ENCODE measurements around the gene SIRPB1. TPM values are rescaled to one million over a fixed set of nuclear protein-coding genes. Genes with fewer than 3 reads are reported as not detected.

SIRPB1 gene
- total RNA-seq, 2 donors from 2014 or later, result 0.42 to 0.66 TPM

GRCh38 chr20:1657556-1658334 lies 37.9 kb upstream of the SIRPB1 start, which contains the start of gene SIRPG:
Gene SIRPG (minus strand): TSS chr20:1657779. CDS start chr20:1657714, 65 bp downstream.
- H3K27me3 ChIP-seq (ENCODE audit: control insufficient read depth, insufficient read depth, low read length, poor library complexity, severe bottlenecking), result no peaks in the 10 kb centered on the region
- no peak within 1 kb of the TSS for H3K9ac ChIP-seq (ENCODE audit: extremely low read depth, low read length, poor library complexity, severe bottlenecking)
- 89 to 90% methylated on average over 4 to 5 of the region's 5 CpGs for WGBS, 2 experiments (ENCODE audit: insufficient coverage in 1 of 2, insufficient read length in 1 of 2)

GRCh38 chr20:1656844-1657243 lies 37.0 kb upstream of the SIRPB1 start:
- Mint-ChIP-seq H3K4me1 (no peaks in the 10 kb centered on the region), H3K4me3 (no peak overlapping the region), H3K9me3 (no peaks in the 10 kb centered on the region), H3K27me3 (ENCODE audit: insufficient read depth) (no peaks in the 10 kb centered on the region), H3K27ac (no peak overlapping the region), H3K36me3 (ENCODE audit: low read depth) (no peaks in the 10 kb centered on the region)
- Histone ChIP-seq H3K9me3 (ENCODE audit: control insufficient read depth, low read length) (no peaks in the 10 kb centered on the region), H3K27ac (ENCODE audit: low read depth, low read length) (no peak overlapping the region), H3K9ac (ENCODE audit: extremely low read depth, low read length, poor library complexity, severe bottlenecking) (no peak overlapping the region), H3K4me3 (ENCODE audit: low read length) (no peak overlapping the region), H3K36me3 (ENCODE audit: control insufficient read depth, insufficient read depth, low read length) (no peaks in the 10 kb centered on the region), H3K27me3 (ENCODE audit: control insufficient read depth, insufficient read depth, low read length, poor library complexity, severe bottlenecking) (no peaks in the 10 kb centered on the region), H3K4me1 (ENCODE audit: control insufficient read depth, insufficient read depth, low read length) (no peaks in the 10 kb centered on the region)
- 80 to 95% methylated on average over 2 to 5 of the region's 5 CpGs for WGBS, 2 experiments (ENCODE audit: insufficient coverage in 1 of 2, insufficient read length in 1 of 2)
- no peak for TF ChIP-seq CTCF (conservative IDR thresholded peaks at IDR 0.05)
- DNase-seq, result no peak

More at GRCh38 chr20:1657556-1658334, 37.9 kb upstream of the SIRPB1 start, which contains the start of gene SIRPG:
- no peak for TF ChIP-seq CTCF (conservative IDR thresholded peaks at IDR 0.05)
- Histone ChIP-seq H3K27ac (ENCODE audit: low read depth, low read length) (no peak within 1 kb of the TSS), H3K4me1 (ENCODE audit: control insufficient read depth, insufficient read depth, low read length) (no peaks in the 10 kb centered on the region), H3K4me3 (ENCODE audit: low read length) (no peak within 1 kb of the TSS), H3K9me3 (ENCODE audit: control insufficient read depth, low read length) (no peaks in the 10 kb centered on the region), H3K36me3 (ENCODE audit: control insufficient read depth, insufficient read depth, low read length) (no peaks in the 10 kb centered on the region)
- H3K27ac Mint-ChIP-seq, result no peak within 1 kb of the TSS
- no peak for DNase-seq
- H3K4me3 Mint-ChIP-seq, result no peak within 1 kb of the TSS
- no peaks in the 10 kb centered on the region for H3K4me1 Mint-ChIP-seq
- no peaks in the 10 kb centered on the region for H3K27me3 Mint-ChIP-seq (ENCODE audit: insufficient read depth)
- no peaks in the 10 kb centered on the region for H3K36me3 Mint-ChIP-seq (ENCODE audit: low read depth)
- H3K9me3 Mint-ChIP-seq, result no peaks in the 10 kb centered on the region

- Mint-ChIP-seq H3K27ac (no peak overlapping the region), H3K36me3 (ENCODE audit: low read depth) (no peaks in the 10 kb centered on the region), H3K9me3 (no peaks in the 10 kb centered on the region), H3K4me3 (no peak overlapping the region), H3K4me1 (no peaks in the 10 kb centered on the region), H3K27me3 (ENCODE audit: insufficient read depth) (no peaks in the 10 kb centered on the region)
- Histone ChIP-seq H3K4me3 (ENCODE audit: low read length) (no peak overlapping the region), H3K9ac (ENCODE audit: extremely low read depth, low read length, poor library complexity, severe bottlenecking) (no peak overlapping the region), H3K27me3 (ENCODE audit: control insufficient read depth, insufficient read depth, low read length, poor library complexity, severe bottlenecking) (no peaks in the 10 kb centered on the region), H3K9me3 (ENCODE audit: control insufficient read depth, low read length) (no peaks in the 10 kb centered on the region), H3K36me3 (ENCODE audit: control insufficient read depth, insufficient read depth, low read length) (no peaks in the 10 kb centered on the region), H3K27ac (ENCODE audit: low read depth, low read length) (no peak overlapping the region), H3K4me1 (ENCODE audit: control insufficient read depth, insufficient read depth, low read length) (no peaks in the 10 kb centered on the region)
- no peak for DNase-seq
- no peak for TF ChIP-seq CTCF (conservative IDR thresholded peaks at IDR 0.05)
These were observed 35.2 kb upstream of the SIRPB1 start for GRCh38 chr20:1654996-1655395.

All from endodermal cell (in vitro differentiated cells).